Activated B cell treated with CpG ODN at 0.5 μM for 24 hours (primary cell): ENCODE results near the gene MYLK. TPM values are rescaled to one million over a fixed set of nuclear protein-coding genes. Genes with fewer than 3 reads are reported as not detected.

Experiments
- ATAC-seq: fragments of 200-7000 bp; cut with Tn5 transposase; one replicate; pipeline ENCODE4 v1.10.0; 2021; ENCODE audit warnings: low read depth, mild to moderate bottlenecking, moderate library complexity
- CTCF ChIA-PET: fragments of 350-600 bp; sonication (Branson Sonifier 250); formaldehyde crosslinking; loops from one replicate; lab custom pipeline; 2021; ENCODE audit warnings: antibody characterized with exemption; lab: Charles Lee
- POLR2A ChIA-PET: fragments of 350-600 bp; sonication (Branson Sonifier 250); formaldehyde crosslinking; loops from one replicate; lab custom pipeline; 2021; ENCODE audit warnings: antibody characterized with exemption; lab: Charles Lee
- DNase-seq: peaks from one replicate; pipeline ENCODE4 v3.0.0; 2022
- H3K27ac Mint-ChIP-seq: one replicate; pipeline ENCODE4 v1.8.0; 2020; ENCODE audit warnings: mixed read lengths
- H3K27me3 Mint-ChIP-seq: one replicate; pipeline ENCODE4 v1.8.0; 2021; ENCODE audit warnings: mixed read lengths
- H3K36me3 Mint-ChIP-seq: one replicate; pipeline ENCODE4 v1.8.0; 2021; ENCODE audit warnings: low read depth, mixed read lengths
- H3K4me1 Mint-ChIP-seq: one replicate; pipeline ENCODE4 v1.8.0; 2021; ENCODE audit warnings: mixed read lengths
- H3K4me3 Mint-ChIP-seq: one replicate; pipeline ENCODE4 v1.8.0; 2020; ENCODE audit warnings: mild to moderate bottlenecking, mixed read lengths
- H3K9me3 Mint-ChIP-seq: one replicate; pipeline ENCODE4 v1.8.0; 2020; ENCODE audit warnings: mixed read lengths
- intact Hi-C: fragments of 100-400 bp; cut with micrococcal nuclease; formaldehyde crosslinking; loops from one replicate; pipeline ENCODE4 v1.15.1; 2024
- total RNA-seq: library from RNA; stranded (reverse); gene quantifications from 2 replicates; pipeline ENCODE4 v1.2.3, GENCODE V29; 2022
- TF ChIP-seq, protein P1 (sequence below): fragments of 200-600 bp; IDR thresholded peaks from one replicate; pipeline ENCODE4 v1.8.0; 2022; ENCODE audit warnings: antibody characterized with exemption, mild to moderate bottlenecking

Gene MYLK
- total RNA-seq, 1 donor from 2014 or later, result not detected

DNA sequence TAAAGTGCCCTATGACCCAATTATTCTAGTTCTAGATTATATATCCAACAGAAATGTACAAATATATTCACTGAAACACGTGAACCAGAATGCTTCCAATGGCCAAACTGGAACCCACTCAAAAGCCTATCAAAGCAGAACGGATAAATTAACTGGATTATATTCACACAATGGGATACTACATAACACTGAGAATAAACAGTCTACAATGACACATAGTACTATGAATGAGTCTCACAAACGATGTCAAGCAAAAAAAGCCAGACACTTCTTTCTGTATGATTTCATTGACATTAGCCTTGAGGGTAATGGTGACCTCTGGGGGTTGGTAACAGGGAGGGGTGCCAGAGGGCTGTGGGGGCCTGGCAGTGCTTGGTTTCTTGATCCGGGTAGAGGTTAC, 248.4 kb downstream of the MYLK start:
- Mint-ChIP-seq H3K27me3 (no peaks in the 10 kb centered on the region), H3K36me3 (peaks cover 5% of the 10 kb centered on the region), H3K27ac (no peak overlapping the region), H3K4me3 (no peak overlapping the region), H3K4me1 (no peaks in the 10 kb centered on the region), H3K9me3 (no peaks in the 10 kb centered on the region)
- ATAC-seq, result no peak
- intact Hi-C loops, result no loop called here
- TF ChIP-seq, protein P1, sequence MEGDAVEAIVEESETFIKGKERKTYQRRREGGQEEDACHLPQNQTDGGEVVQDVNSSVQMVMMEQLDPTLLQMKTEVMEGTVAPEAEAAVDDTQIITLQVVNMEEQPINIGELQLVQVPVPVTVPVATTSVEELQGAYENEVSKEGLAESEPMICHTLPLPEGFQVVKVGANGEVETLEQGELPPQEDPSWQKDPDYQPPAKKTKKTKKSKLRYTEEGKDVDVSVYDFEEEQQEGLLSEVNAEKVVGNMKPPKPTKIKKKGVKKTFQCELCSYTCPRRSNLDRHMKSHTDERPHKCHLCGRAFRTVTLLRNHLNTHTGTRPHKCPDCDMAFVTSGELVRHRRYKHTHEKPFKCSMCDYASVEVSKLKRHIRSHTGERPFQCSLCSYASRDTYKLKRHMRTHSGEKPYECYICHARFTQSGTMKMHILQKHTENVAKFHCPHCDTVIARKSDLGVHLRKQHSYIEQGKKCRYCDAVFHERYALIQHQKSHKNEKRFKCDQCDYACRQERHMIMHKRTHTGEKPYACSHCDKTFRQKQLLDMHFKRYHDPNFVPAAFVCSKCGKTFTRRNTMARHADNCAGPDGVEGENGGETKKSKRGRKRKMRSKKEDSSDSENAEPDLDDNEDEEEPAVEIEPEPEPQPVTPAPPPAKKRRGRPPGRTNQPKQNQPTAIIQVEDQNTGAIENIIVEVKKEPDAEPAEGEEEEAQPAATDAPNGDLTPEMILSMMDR, result no peak
- DNase-seq, result no peak
- ChIA-PET CTCF (no interaction called here), POLR2A (no interaction called here)

DNA sequence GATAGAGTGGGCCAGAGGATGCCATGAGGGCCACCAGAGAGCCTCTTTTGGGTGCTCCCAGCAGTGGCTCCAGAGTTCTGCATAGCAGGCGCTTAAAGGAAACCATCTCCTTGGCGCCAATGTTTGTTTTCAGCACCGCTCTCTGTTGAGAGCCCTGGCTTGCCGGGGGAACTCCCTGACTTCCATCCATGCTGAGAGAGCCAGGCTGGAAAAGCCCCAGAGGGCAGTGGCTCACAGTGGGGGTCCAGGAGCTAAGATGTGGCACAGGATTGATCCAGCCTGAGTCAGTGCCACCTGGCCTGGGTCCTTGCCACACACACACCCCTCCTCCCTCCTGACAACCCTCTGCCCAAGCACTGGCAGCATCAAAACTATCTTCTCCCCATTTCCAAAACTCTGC, 248.9 kb downstream of the MYLK start:
- Mint-ChIP-seq H3K4me1 (no peaks in the 10 kb centered on the region), H3K36me3 (peaks cover 5% of the 10 kb centered on the region), H3K9me3 (no peaks in the 10 kb centered on the region), H3K27ac (no peak overlapping the region), H3K4me3 (no peak overlapping the region), H3K27me3 (no peaks in the 10 kb centered on the region)
- TF ChIP-seq, protein P1, result no peak
- ChIA-PET CTCF (no interaction called here), POLR2A (no interaction called here)
- DNase-seq (no peak), ATAC-seq (no peak)
- intact Hi-C loops, result no loop called here

DNA sequence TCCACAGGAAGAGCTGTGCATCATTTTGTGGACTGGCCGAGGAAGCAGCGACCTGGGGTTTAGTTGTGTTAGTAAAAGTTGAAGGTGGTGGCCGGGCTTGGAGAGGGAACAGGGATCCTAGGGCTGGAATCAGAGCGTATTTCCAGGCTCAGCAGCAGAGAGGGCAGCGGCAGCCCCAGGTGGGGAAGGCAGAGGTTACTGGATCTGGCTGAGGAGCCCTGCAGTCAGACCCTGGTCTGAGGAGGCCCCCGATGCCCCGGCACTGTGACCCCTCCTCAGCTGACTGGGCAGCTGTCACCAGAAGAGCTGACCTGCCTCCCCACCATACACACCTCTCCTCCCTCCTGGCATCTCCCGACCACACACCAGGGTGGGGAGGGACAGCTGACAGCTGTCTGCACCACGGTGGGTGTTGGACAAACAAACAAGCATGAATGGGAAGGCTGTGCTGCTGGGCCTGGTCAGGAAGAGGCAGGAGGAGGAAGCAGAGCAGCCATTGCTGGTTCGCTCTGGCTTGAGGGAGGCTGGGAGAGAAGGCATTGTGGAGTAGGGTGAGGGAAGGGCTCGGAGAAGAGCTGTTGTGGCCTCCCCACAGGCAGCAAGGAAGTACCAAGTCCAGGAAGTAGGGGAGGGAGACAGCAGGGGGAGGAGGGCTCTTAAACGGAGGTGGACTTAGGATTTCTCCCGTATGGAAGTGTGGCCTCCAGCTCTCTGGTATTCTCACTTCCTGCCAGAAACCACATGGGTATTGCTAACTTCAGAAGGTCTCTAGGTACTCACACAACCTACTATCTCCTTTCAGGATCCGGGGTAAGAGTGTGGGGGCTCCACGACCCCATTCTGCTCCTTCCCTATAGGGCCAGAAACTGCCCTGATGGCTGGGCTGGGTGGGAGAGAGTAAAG, 249.7 kb downstream of the MYLK start:
- POLR2A ChIA-PET, result no interaction called here
- no peak for ATAC-seq
- Mint-ChIP-seq H3K27me3 (no peaks in the 10 kb centered on the region), H3K4me1 (no peaks in the 10 kb centered on the region), H3K4me3 (no peak overlapping the region), H3K9me3 (no peaks in the 10 kb centered on the region), H3K27ac (no peak overlapping the region), H3K36me3 (peaks cover 5% of the 10 kb centered on the region)
- CTCF ChIA-PET, result no interaction called here
- TF ChIP-seq, protein P1, result no peak
- no peak for DNase-seq
- intact Hi-C loops, result no loop called here

DNA sequence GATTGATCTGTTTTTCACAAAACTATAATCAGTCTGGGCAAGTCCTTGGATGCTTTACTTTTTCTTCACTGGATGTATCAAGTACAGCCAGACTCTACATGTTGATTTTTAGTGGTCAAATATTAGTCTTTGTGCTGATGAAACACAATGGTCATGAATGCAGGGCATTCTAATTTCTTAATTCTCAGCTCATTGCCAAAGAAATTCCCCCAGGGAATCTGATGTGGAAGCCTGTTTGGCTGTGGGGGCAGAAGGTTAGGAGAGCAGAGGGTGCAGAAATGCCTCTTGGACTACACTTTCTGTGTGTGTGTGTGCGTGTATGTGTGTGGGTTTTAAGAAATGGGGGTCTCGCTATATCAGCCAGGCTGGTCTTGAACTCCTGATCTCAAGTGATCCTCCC, 250.6 kb downstream of the MYLK start:
- no peaks in the 10 kb centered on the region for H3K9me3 Mint-ChIP-seq
- no peaks in the 10 kb centered on the region for H3K4me1 Mint-ChIP-seq
- no peak for ATAC-seq
- ChIA-PET POLR2A (no interaction called here), CTCF (no interaction called here)
- peaks cover 5% of the 10 kb centered on the region for H3K36me3 Mint-ChIP-seq
- no peak for DNase-seq
- H3K27ac Mint-ChIP-seq, result no peak overlapping the region
- H3K27me3 Mint-ChIP-seq, result no peaks in the 10 kb centered on the region
- no peak overlapping the region for H3K4me3 Mint-ChIP-seq
- TF ChIP-seq, protein P1, result no peak
- intact Hi-C loops, result no loop called here

DNA sequence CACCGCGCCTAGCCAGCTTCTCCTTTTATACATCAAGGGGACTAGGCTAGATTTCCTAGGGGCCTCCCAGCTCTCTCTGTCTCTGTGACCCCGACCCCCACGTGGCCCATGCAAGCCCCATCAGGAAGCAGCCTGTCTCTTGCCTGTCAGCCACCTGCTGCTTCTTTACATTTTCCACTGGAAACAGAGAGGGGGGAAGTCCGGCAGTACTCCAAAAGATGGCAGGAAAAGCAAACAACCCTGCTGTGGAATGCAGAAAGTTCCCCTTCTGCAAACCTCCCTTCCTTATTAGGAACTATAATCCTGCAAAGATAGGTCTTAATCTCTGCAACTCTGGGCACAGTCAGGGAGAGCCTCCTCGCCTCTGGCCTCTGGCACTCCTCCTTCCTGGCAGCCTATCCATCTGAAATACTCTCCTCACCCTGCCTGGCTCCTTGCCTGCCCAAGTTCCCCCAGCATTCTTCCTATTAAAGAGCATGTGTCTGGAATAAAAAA, 251.9 kb downstream of the MYLK start:
- Mint-ChIP-seq H3K27ac (no peak overlapping the region), H3K9me3 (no peaks in the 10 kb centered on the region), H3K4me1 (no peaks in the 10 kb centered on the region), H3K36me3 (peaks cover 5% of the 10 kb centered on the region), H3K4me3 (no peak overlapping the region), H3K27me3 (no peaks in the 10 kb centered on the region)
- ChIA-PET CTCF (no interaction called here), POLR2A (no interaction called here)
- intact Hi-C loops, result no loop called here
- TF ChIP-seq, protein P1, result no peak
- ATAC-seq (no peak), DNase-seq (no peak)
